IPS-NIHi11 (cell line): ENCODE data around the gene MSMB.
"Not testable (repeated sequence)": the region's sequence is repeated elsewhere in the genome, so short reads cannot be mapped to it uniquely, and the experiment has no call there.

Source experiments
- DNase-seq: peaks from one replicate; pipeline ENCODE4 v3.0.0; 2012; ENCODE audit warnings: mixed read lengths, low spot score

MSMB gene

GRCh38 chr10:46069771-46070463, 23.8 kb upstream of the MSMB start:
- DNase-seq, result no peak

DNA sequence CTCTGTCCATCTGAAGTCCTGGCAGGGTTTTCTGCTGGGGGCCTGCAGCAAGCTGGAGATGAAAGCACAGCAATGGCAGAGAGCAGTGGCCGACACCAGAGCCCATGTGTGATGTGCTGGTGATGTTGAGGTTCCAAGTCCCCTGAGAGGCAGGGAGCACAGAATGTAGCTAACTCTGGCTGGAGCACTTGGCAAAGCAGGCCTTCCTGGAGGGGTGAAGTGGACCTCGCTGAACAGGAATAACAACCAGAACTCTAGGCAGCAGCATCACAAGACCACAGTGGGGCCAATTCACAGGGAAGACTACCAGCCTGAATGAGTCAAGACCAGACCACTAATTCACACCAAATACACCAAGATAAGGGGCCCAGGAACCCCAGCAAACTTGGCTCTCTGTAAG, 22.8 kb upstream of the MSMB start:
- DNase-seq, result no peak

- DNase-seq, result no peak
These were observed 22.0 kb upstream of the MSMB start for GRCh38 chr10:46068117-46068516.

DNA sequence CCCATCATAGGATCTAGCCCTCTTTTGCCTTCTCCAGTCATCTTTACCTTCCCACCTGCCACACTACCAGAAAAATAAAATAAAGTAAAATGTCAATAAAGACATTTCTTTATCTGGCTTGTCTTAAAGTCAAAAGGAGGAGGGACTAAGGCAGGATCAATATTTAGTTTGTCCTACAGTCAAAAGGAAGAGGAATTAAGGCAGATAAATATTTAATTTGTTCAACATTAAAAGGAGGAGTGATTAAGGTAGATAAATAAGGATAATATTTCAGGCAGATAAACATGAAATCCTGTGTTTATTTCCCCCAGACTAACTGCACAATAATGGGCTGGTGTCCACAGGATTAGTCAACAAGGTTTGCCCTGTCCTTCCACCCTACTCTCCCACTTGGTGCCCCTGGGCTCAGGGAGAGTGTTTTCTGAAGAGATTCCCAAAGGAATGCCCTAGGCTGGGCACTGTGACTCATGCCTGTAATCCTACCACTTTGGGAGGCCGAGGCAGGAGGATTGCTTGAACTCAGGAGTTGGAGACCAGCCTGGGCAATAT, 18.3 kb upstream of the MSMB start:
- no peak for DNase-seq

- DNase-seq, result no peak
These were observed 16.8 kb upstream of the MSMB start for GRCh38 chr10:46062723-46063428.

DNA sequence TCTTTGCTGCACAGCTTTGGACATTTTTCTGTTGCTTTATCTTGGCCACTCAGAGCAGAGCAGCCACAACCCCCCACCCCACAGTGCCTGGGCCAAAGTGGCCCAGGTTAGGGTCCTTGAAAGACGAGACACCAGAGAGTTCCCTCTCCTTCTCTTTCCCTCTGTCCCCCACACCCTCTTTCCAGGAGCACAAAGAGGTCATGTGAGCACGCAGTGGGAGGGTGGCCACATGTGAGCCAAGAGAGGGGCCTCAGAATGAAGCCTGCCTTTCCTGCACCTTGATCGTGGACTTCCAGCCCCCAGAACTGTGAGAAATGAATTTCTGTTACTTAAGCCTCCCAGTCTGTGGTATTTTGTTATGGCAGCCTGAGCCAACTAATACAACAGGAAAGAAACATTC, 14.6 kb upstream of the MSMB start:
- no peak for DNase-seq

DNA sequence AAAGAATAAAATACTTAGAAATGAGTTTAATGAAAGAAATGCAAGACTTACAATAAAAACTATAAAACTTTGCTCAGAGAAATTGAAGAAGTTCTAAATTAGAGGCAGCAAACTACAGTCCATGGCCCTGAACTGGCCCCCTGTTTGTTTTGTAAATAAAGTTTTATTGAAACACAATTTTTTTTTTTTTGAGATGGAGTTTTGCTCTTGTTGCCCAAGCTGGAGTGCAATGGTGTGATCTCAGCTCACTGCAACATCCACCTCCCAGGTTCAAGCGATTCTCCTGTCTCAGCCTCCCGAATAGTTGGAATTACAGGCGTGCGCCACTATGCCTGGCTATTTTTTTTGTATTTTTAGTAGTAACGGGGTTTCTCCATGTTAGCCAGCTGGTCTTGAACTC, 11.9 kb upstream of the MSMB start:
- DNase-seq, result not testable (repeated sequence)

DNA sequence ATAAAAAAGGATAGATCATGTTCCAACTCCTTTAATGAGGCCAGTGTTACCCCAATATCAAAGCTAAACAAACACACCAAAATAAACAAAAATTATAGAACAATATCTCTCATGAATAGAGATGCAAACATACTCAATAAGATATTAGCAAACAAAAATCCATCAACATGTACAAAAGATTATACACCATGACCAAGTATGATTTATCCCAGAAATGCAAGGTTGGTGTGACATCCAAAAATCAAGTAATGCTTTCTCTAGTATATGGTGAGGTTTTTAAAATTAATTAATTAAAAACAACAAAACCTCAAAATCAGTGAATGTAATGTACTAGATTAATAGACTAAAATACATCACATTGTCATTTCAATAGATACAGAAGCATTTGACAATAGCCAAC, 11.0 kb upstream of the MSMB start:
- no peak for DNase-seq

DNA sequence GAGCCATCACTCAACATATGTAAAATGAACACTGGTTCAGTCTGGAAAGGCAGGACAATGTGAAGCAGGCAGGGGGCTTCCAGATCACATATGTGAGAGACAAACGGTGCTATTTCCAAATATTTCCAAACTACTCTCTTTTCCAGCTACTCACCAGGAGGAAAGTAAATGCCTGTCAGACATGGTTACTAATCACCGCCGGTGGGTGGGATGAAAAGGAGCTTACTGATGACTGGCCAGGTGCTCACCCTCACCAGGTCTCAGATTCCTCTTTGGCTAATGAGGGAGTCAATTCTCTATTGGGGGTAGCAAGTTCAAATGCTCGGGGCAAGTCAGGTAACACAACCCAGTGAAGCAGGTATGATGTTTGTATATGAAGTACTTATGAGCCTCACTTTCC, 9.7 kb upstream of the MSMB start:
- no peak for DNase-seq

DNA sequence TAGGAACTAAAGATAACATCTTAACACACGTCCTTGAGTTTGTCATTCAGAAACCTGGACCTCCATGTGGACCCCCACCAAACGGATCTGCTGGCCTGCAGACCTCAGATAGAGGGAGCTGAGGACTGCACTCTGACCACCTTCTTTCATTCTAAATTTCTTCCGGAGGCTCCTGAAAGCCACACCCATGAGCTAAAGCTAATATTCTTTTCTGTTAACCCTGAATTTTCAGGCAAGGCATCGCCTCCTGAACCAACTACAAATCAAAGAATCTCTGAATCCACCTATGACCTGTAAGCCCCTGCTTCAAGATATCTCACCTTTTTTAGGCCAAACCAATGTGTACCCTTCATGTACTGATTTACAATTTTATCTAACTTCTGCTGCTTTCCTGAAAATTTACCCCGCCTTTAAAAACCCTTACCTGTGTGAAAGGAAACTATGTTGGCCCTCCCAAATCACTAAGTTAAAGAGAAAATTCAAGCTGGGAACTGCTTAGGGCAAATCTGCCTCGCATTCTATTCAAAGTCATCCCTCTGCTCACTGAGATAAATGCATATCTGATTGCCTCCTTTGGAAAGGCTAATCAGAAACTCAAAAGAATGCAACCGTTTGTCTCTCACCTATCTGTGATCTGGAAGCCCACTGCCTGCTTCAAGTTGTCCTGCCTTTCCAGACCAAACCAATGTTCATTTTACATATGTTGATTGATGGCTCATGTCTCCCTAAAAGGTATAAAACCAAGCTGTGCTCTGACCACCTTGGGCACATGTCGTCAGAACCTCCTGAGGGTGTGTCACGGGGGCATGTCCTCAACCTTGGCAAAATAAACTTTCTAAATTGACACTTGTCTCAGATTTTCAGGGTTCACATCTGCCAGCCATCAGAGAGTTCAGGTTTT, 7.7 kb upstream of the MSMB start:
- no peak for DNase-seq

DNA sequence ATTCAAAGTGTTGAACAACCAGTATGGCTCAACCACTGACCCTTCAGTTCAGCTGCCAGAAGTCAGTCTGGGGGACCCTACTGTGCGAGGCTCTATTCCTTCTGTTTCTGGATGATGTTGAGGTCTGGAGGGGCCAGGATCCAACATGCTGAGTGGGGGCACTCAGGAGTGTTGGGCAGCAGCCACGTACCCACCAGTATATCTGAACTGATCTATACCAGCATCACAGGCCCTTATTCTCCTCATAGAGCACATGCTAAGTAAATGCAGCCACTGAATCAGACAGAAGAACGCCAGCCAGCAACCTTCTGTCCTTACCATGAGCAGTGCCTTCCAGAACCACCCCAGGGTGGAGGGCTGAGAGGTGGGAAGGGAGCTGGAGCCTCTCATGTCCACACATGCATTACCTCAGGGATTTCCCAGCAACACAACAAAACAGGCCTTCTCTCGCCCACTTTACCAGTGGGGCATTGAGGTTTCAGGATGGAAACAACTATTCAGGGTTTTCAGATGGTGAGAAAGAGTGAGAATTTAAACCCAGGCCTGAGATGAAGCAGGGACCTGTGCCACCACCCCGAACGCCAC, 6.8 kb upstream of the MSMB start:
- DNase-seq, result no peak

- DNase-seq, result peak; percentile 20
These were observed 6.2 kb upstream of the MSMB start for GRCh38 chr10:46052057-46052790.

- DNase-seq, result no peak
These were observed 5.0 kb upstream of the MSMB start for GRCh38 chr10:46050941-46051623.

DNA sequence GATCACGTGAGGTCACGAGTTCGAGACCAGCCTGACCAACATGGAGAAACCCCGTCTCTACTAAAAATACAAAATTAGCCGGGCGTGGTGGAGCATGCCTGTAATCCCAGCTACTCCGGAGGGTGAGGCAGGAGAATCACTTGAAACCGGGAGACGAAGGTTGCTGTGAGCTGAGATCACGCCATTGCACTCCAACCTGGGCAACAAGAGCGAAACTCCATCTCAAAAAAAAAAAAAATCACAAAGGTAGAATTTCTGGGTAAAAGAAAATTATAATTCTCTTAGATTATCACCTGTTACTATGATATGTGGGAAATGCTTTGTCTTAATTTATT, 3.4 kb upstream of the MSMB start:
- DNase-seq, result not testable (repeated sequence)

GRCh38 chr10:46048152-46048551, 2.1 kb upstream of the MSMB start:
- peak; percentile 22 for DNase-seq

DNA sequence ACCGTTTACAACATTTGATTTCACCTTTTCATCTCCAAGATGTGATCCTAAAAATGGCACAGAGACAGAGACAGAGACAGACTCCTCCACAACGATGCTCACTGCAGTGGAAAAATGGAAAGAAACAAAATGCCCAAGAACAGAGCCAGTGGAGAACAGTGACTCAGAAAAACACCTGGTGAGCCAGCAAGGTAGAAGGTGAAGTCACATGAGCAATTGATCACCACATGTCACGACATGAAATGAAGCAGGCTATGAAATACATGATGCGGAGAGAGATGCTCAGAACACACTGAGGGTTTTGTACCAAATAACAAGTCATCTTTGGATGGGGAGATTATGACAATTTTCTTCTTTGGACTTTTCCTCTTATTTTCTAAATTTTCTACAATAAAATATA, 3.5 kb downstream of the MSMB start:
- DNase-seq, result no peak

- no peak for DNase-seq
These were observed 6.1 kb downstream of the MSMB start for GRCh38 chr10:46040004-46040403.

GRCh38 chr10:46037107-46037825, 8.8 kb downstream of the MSMB start:
- no peak for DNase-seq

- no peak for DNase-seq
These were observed 9.9 kb downstream of the MSMB start for GRCh38 chr10:46035923-46036849.
